Right lobe of liver (tissue), 6 donors: ENCODE data around the gene THOC7. TPM values are rescaled to one million over a fixed set of nuclear protein-coding genes. Genes with fewer than 3 reads are reported as not detected.

Experiments used
- ATAC-seq, 4 donors: fragments of 200-7000 bp; cut with Tn5 transposase; one replicate each; pipeline ENCODE4 v1.9.1; 2020; ENCODE audit warnings: mild to moderate bottlenecking in 4 of 4, moderate library complexity in 4 of 4
- DNase-seq, 3 donors: peaks; one replicate each; pipeline ENCODE4 v3.0.0-alpha.2; 2020
- H3K27ac ChIP-seq, 3 donors: fragments of 200-600 bp; one replicate each; pipeline ENCODE4 v1.8.0; 2022
- H3K27me3 ChIP-seq, 2 donors: fragments of 200-600 bp; one replicate each; pipeline ENCODE4 v1.8.0; 2022
- H3K36me3 ChIP-seq, 4 donors: fragments of 200-600 bp; sonication (generic) in 1 of 4; one replicate each; pipeline versions ENCODE4 v1.5.1 to v1.8.0; 2017 to 2022; ENCODE audit warnings: control low read depth in 1 of 4
- H3K4me1 ChIP-seq, 4 donors: fragments of 200-600 bp; sonication (generic) in 1 of 4; one replicate each; pipeline versions ENCODE4 v1.5.1 to v1.8.0; 2017 to 2022; ENCODE audit warnings: control low read depth in 1 of 4
- H3K4me3 ChIP-seq, 3 donors: fragments of 200-600 bp; one replicate each; pipeline ENCODE4 v1.8.0; 2022
- H3K9me3 ChIP-seq, 4 donors: fragments of 200-600 bp; sonication (generic) in 1 of 4; one replicate each; pipeline versions ENCODE4 v1.5.1 to v1.8.0; 2017 to 2022; ENCODE audit warnings: control low read depth in 1 of 4
- POLR2A ChIP-seq: fragments of 450-650 bp; IDR thresholded peaks from one replicate; pipeline ENCODE4 v1.6.1; 2017; ENCODE audit warnings: antibody characterized with exemption, mild to moderate bottlenecking
- WGBS: methylation state at CpG from one replicate; pipeline ENCODE4 v1.1.6; 2018; ENCODE audit warnings: low coverage, low lambda C conversion rate; ENCODE audit not compliant: insufficient coverage; ENCODE audit errors: missing lambda C conversion rate; 5-methylcytosine and 5-hydroxymethylcytosine counted together
- intact Hi-C, 2 donors: fragments of 100-400 bp; cut with DNase I; formaldehyde crosslinking; loops; one replicate each; pipeline versions ENCODE4 v1.11.2 to v1.14.1; 2022
- total RNA-seq, 6 experiments: library from RNA; depleted of rRNA in 2 of 6; stranded (reverse); fragments of >200 nt in 2 of 6; fragmentation: NEBNext Ultra II Directional in 3 of 6; extraction: Animal tissue kit (Norgen Biotek cat#: 25700) in 3 of 6; gene quantifications; one replicate each; pipeline versions ENCODE4 v1.1.0 to v1.2.4, GENCODE V29; 2016 to 2023
- TF ChIP-seq, protein P1 (sequence below), 4 donors: fragments of 200-600 bp in 3 of 4; fragments of 450-650 bp in 1 of 4; IDR thresholded peaks; one replicate each; pipeline versions ENCODE4 v1.5.1 to v1.8.0; 2016 to 2022; ENCODE audit warnings: antibody characterized with exemption in 4 of 4, mild to moderate bottlenecking in 2 of 4
- donor health status: DM: no; HTN: yes; CAD: no.
- donor health status: DM: no; HTN: no; CAD: no.
- donor health status: DM: no; HTN: no; CAD: no.
- donor health status: DM: no; HTN: yes; CAD: no.
- donor health status: DM: no; HTN: yes; CAD: no.

Gene THOC7
- total RNA-seq, 6 experiments from 2014 or later = 21.8 to 38.8 (median 28.7) TPM

DNA sequence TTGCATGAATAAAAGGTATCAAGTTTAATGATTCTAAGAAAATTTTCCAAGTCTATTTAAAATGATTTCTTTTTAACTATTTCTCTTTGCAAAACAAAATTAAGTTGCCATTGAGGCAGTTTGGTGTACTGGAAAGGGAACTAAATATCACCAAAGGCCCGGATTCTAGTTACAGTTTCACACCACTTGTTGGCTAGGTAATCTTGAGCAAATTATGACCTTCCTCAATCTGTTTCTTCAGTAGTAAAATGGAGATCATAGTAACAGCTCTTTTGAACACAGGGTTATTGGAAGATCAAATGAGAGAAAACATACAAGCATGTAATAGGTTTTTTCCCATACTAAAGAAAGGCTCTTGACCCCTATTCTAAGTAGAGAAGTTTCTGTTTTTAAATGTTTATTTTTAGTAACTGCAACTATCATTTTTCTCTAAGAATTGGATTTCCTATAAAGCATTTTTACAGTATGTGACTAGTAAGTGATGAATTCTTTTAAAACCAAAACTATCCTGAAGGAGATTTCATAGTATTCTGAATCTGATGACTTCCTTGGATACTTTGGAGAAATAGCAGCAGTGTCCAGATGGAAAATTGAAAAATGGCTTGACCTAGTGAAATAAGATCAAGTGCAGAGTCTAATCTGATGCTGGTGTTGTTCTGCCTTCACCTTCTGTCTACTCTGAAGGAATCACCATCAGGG, 32.9 kb upstream of the THOC7 start:
- H3K4me1 ChIP-seq = no peaks in the 10 kb centered on the region
- no peaks in the 10 kb centered on the region for H3K9me3 ChIP-seq
- DNase-seq (no peak), ATAC-seq (no peak)
- no peaks in the 10 kb centered on the region for H3K27me3 ChIP-seq
- TF ChIP-seq, protein P1, sequence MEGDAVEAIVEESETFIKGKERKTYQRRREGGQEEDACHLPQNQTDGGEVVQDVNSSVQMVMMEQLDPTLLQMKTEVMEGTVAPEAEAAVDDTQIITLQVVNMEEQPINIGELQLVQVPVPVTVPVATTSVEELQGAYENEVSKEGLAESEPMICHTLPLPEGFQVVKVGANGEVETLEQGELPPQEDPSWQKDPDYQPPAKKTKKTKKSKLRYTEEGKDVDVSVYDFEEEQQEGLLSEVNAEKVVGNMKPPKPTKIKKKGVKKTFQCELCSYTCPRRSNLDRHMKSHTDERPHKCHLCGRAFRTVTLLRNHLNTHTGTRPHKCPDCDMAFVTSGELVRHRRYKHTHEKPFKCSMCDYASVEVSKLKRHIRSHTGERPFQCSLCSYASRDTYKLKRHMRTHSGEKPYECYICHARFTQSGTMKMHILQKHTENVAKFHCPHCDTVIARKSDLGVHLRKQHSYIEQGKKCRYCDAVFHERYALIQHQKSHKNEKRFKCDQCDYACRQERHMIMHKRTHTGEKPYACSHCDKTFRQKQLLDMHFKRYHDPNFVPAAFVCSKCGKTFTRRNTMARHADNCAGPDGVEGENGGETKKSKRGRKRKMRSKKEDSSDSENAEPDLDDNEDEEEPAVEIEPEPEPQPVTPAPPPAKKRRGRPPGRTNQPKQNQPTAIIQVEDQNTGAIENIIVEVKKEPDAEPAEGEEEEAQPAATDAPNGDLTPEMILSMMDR (IDR thresholded peaks at IDR 0.05) = no peak
- TF ChIP-seq POLR2A = no peak
- intact Hi-C loops = no loop called here
- H3K36me3 ChIP-seq = peaks cover 0 to 7% (median 3%) of the 10 kb centered on the region in 4 donors
- no peak overlapping the region for H3K4me3 ChIP-seq
- WGBS = 37% methylated on average over 1 of the region's 1 CpG
- H3K27ac ChIP-seq = no peak overlapping the region

DNA sequence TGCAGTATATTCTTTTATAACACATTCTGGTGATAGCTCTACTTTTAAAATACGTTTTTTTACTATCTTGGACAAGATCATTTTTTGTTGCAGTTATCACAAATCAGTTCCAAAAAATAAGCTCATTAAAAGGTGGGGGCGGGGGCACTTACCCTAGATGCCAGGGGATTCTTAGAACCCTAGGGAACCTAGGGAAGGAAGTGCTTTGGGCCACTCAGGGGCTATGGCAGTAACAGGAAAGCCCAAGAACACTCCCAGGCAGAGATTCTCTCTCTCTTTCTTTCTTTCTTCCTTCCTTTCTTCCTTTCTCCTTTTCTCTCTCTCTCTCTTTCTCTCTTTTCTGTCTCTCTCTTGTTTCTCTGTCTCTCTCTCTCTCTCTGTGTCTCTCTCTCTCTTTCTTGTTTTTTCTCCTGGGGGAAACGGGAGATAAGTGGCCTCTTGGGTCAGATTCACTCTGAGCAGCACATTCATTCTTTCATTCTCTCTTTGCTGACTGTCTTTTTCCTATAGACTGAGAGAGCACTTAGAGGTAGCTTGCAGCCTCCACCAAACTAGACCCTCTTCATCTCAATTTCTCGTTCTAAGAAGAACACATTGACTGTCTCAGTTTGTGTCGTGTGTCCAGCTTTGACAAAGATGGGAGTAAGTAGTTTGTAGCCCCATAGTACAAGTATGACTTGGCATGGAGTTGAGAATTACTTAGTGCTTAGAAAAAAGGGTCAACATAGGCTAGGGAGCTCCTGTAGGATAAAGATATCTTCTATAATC, 32.0 kb upstream of the THOC7 start:
- Histone ChIP-seq H3K4me1 (no peaks in the 10 kb centered on the region), H3K9me3 (no peaks in the 10 kb centered on the region), H3K4me3 (no peak overlapping the region), H3K27ac (no peak overlapping the region), H3K27me3 (no peaks in the 10 kb centered on the region), H3K36me3 (peaks cover 0 to 7% (median 3%) of the 10 kb centered on the region in 4 donors)
- no peak for TF ChIP-seq POLR2A
- TF ChIP-seq, protein P1 (IDR thresholded peaks at IDR 0.05) = no peak
- 80% methylated on average over 5 of the region's 5 CpGs for WGBS
- intact Hi-C loops = no loop called here
- ATAC-seq = no peak
- no peak for DNase-seq

- no peak for ATAC-seq
- intact Hi-C loops = no loop called here
- no peak overlapping the region for H3K27ac ChIP-seq
- WGBS = 100% methylated on average over 1 of the region's 1 CpG
- no peaks in the 10 kb centered on the region for H3K36me3 ChIP-seq
- H3K4me3 ChIP-seq = no peak overlapping the region
- DNase-seq = no peak
- H3K9me3 ChIP-seq = no peaks in the 10 kb centered on the region
- TF ChIP-seq POLR2A = no peak
- TF ChIP-seq, protein P1 (IDR thresholded peaks at IDR 0.05) = no peak
- no peaks in the 10 kb centered on the region for H3K27me3 ChIP-seq
- H3K4me1 ChIP-seq = no peaks in the 10 kb centered on the region
These were observed 29.3 kb upstream of the THOC7 start for GRCh38 chr3:63892773-63893352.

DNA sequence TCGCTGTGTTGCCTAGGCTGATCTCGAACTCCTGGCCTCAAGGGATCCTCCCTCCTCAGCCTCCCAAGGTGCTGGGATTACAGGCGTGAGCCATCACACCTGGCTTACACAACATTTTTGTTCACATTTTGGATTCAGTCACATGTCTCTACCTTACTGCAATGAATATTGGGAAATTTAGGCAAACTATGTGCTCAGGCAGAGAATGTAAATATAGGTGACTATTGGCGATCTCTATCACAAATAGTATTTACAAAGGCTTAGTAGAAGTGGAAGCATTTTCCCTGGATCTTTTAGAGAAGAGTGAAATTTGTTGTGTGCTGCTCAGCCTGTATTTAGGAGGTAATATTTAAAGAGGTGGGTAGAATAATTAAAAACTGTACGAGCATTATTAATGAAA, 27.9 kb upstream of the THOC7 start:
- WGBS = 87% methylated on average over 5 of the region's 5 CpGs

More for the DNA sequence above, 27.9 kb upstream of the THOC7 start:
- peak in 1 of 4 donors; percentile 22 for ATAC-seq
- no peak overlapping the region for H3K4me3 ChIP-seq
- H3K36me3 ChIP-seq = no peaks in the 10 kb centered on the region
- H3K27me3 ChIP-seq = no peaks in the 10 kb centered on the region
- H3K9me3 ChIP-seq = no peaks in the 10 kb centered on the region
- H3K27ac ChIP-seq = no peak overlapping the region
- no peak for DNase-seq
- TF ChIP-seq, protein P1 (IDR thresholded peaks at IDR 0.05) = no peak
- TF ChIP-seq POLR2A = no peak
- intact Hi-C loops = no loop called here
- H3K4me1 ChIP-seq = peaks cover 0 to 8% (median 0%) of the 10 kb centered on the region in 4 donors
